Measurements from ENCODE around the gene FOXK1. TPM values are rescaled to one million over a fixed set of nuclear protein-coding genes. Genes with fewer than 3 reads are reported as not detected.

The FOXK1 gene
- total RNA-seq, 1 experiment from 2014 or later, result 50.8 TPM

- peaks cover 23% of the 10 kb centered on the region for H3K36me3 Mint-ChIP-seq (ENCODE audit: insufficient read depth, unreplicated experiment)
- H3K4me1 ChIP-seq, result no peaks in the 10 kb centered on the region
Measured at GRCh38 chr7:4783292-4783652, 101.2 kb downstream of the FOXK1 start.

GRCh38 chr7:4783762-4784351 is 101.8 kb downstream of the FOXK1 start:
- Mint-ChIP-seq H3K27me3 (ENCODE audit: insufficient read depth, unreplicated experiment) (no peaks in the 10 kb centered on the region), H3K36me3 (ENCODE audit: insufficient read depth, unreplicated experiment) (peaks cover 23% of the 10 kb centered on the region), H3K4me3 (ENCODE audit: unreplicated experiment) (no peak overlapping the region), H3K9me3 (ENCODE audit: unreplicated experiment) (no peaks in the 10 kb centered on the region), H3K27ac (ENCODE audit: unreplicated experiment) (no peak overlapping the region), H3K4me1 (ENCODE audit: low read depth, unreplicated experiment) (no peaks in the 10 kb centered on the region)
- H3K4me1 ChIP-seq, result no peaks in the 10 kb centered on the region
- TF ChIP-seq CTCF (IDR thresholded peaks at IDR 0.05; ENCODE audit: insufficient read depth in 1 of 2, low read depth in 1 of 2, low read length in 1 of 2, severe bottlenecking in 1 of 2, unreplicated experiment in 1 of 2), result no peak
- intact Hi-C loops (cut with micrococcal nuclease; ENCODE audit: unreplicated experiment), result no loop called here
- H3K9me3 ChIP-seq, result no peaks in the 10 kb centered on the region
- BruUV-seq (replicated peaks), result no TSS peak
- peaks cover 1% of the 10 kb centered on the region; the same call in 1 of the 2 replicates for H3K36me3 ChIP-seq (ENCODE audit: control insufficient read depth, insufficient read depth, low read length)
- no peak overlapping the region for H3K4me3 ChIP-seq (ENCODE audit: low read depth, low read length)
- no peaks in the 10 kb centered on the region for H3K27me3 ChIP-seq (replicated peaks; ENCODE audit: control insufficient read depth, insufficient read depth, low read length)
- CTCF ChIA-PET, result no interaction called here
- POLR2A ChIA-PET, result interaction anchor here (1.0 kb wide), 1 partner anchor 9 kb away, joined by 3 read pairs; the partner anchor contains the start of gene AP5Z1
- DNase-seq, result no peak

More at GRCh38 chr7:4783292-4783652, 101.2 kb downstream of the FOXK1 start:
- intact Hi-C loops (cut with micrococcal nuclease; ENCODE audit: unreplicated experiment), result no loop called here
- H3K27me3 ChIP-seq (replicated peaks; ENCODE audit: control insufficient read depth, insufficient read depth, low read length), result no peaks in the 10 kb centered on the region
- peaks cover 1% of the 10 kb centered on the region; the same call in 1 of the 2 replicates for H3K36me3 ChIP-seq (ENCODE audit: control insufficient read depth, insufficient read depth, low read length)
- no peak overlapping the region for H3K4me3 ChIP-seq (ENCODE audit: low read depth, low read length)
- POLR2A ChIA-PET, result interaction anchor here (1.0 kb wide), 1 partner anchor 8 kb away, joined by 3 read pairs; the partner anchor contains the start of gene AP5Z1
- no peak for DNase-seq
- no peak overlapping the region for H3K4me3 Mint-ChIP-seq (ENCODE audit: unreplicated experiment)
- no peaks in the 10 kb centered on the region for H3K9me3 ChIP-seq
- no peak overlapping the region for H3K27ac Mint-ChIP-seq (ENCODE audit: unreplicated experiment)
- no TSS peak for BruUV-seq (replicated peaks)
- H3K27me3 Mint-ChIP-seq (ENCODE audit: insufficient read depth, unreplicated experiment), result no peaks in the 10 kb centered on the region
- no peaks in the 10 kb centered on the region for H3K4me1 Mint-ChIP-seq (ENCODE audit: low read depth, unreplicated experiment)
- H3K9me3 Mint-ChIP-seq (ENCODE audit: unreplicated experiment), result no peaks in the 10 kb centered on the region
- no peak for TF ChIP-seq CTCF (IDR thresholded peaks at IDR 0.05; ENCODE audit: insufficient read depth in 1 of 2, low read depth in 1 of 2, low read length in 1 of 2, severe bottlenecking in 1 of 2, unreplicated experiment in 1 of 2)
- CTCF ChIA-PET, result no interaction called here

- no peaks in the 10 kb centered on the region for H3K4me1 ChIP-seq
- peaks cover 24% of the 10 kb centered on the region for H3K36me3 Mint-ChIP-seq (ENCODE audit: insufficient read depth, unreplicated experiment)
- CTCF ChIA-PET, result interaction anchor here (0.6 kb wide), 1 partner anchor 79 kb away, joined by 3 read pairs; no protein-coding TSS in a partner anchor
Measured at GRCh38 chr7:4784799-4785198, 102.7 kb downstream of the FOXK1 start.

More at GRCh38 chr7:4784799-4785198, 102.7 kb downstream of the FOXK1 start:
- no peaks in the 10 kb centered on the region for H3K27me3 ChIP-seq (replicated peaks; ENCODE audit: control insufficient read depth, insufficient read depth, low read length)
- no TSS peak for BruUV-seq (replicated peaks)
- no peak overlapping the region for H3K4me3 ChIP-seq (ENCODE audit: low read depth, low read length)
- POLR2A ChIA-PET, result interaction anchor here (1.1 kb wide), 1 partner anchor 10 kb away, joined by 3 read pairs; the partner anchor contains the start of gene AP5Z1
- intact Hi-C loops (cut with micrococcal nuclease; ENCODE audit: unreplicated experiment), result no loop called here
- no peak for DNase-seq
- no peaks in the 10 kb centered on the region for H3K9me3 ChIP-seq
- peaks cover 1% of the 10 kb centered on the region; the same call in 1 of the 2 replicates for H3K36me3 ChIP-seq (ENCODE audit: control insufficient read depth, insufficient read depth, low read length)
- Mint-ChIP-seq H3K27me3 (ENCODE audit: insufficient read depth, unreplicated experiment) (no peaks in the 10 kb centered on the region), H3K4me3 (ENCODE audit: unreplicated experiment) (no peak overlapping the region), H3K27ac (ENCODE audit: unreplicated experiment) (no peak overlapping the region), H3K4me1 (ENCODE audit: low read depth, unreplicated experiment) (no peaks in the 10 kb centered on the region), H3K9me3 (ENCODE audit: unreplicated experiment) (no peaks in the 10 kb centered on the region)
- TF ChIP-seq CTCF (IDR thresholded peaks at IDR 0.05; ENCODE audit: insufficient read depth in 1 of 2, low read depth in 1 of 2, low read length in 1 of 2, severe bottlenecking in 1 of 2, unreplicated experiment in 1 of 2), result no peak

Measured in Caco-2 (cell line).